Endothelial cell of umbilical vein (primary cell): ENCODE results near the gene IFITM2. TPM values are rescaled to one million over a fixed set of nuclear protein-coding genes. Genes with fewer than 3 reads are reported as not detected.

ENCODE experiments used
- BruUV-seq: library from RNA; stranded (reverse); fragments of 400-500 nt; replicated peaks from 2 replicates; lab custom pipeline; 2021; lab: Mats Ljungman, UMichigan
- CTCF ChIA-PET: fragments of 300-600, 350-600 bp; sonication (Branson Sonifier 250); formaldehyde crosslinking; loops from one replicate; lab custom pipeline; 2021; ENCODE audit warnings: antibody characterized with exemption, inconsistent platforms; lab: Charles Lee
- POLR2A ChIA-PET: fragments of 300-600, 350-600 bp; sonication (Branson Sonifier 250); formaldehyde crosslinking; loops from one replicate; lab custom pipeline; 2021; ENCODE audit warnings: antibody characterized with exemption, inconsistent platforms; lab: Charles Lee
- DNase-seq: peaks from one replicate; pipeline ENCODE4 v3.0.0-alpha.2; 2011; ENCODE audit warnings: low read depth, low spot score
- FAIRE-seq: peaks from 2 replicates; lab custom pipeline; 2011; peaks lifted over from hg19 to GRCh38; lab: Jason Lieb, UNC
- H2AFZ ChIP-seq: 2 replicates; pipeline ENCODE4 v1.6.0; 2012; ENCODE audit warnings: low read depth, low read length, control low read depth, inconsistent platforms
- H3K27ac ChIP-seq: 2 replicates; pipeline ENCODE4 v1.5.1; 2011; ENCODE audit warnings: low read depth, mild to moderate bottlenecking, control low read depth, low read length, moderate library complexity; ENCODE audit not compliant: insufficient read depth
- H3K27me3 ChIP-seq, 2 experiments: 2 replicates each; pipeline versions ENCODE4 v1.6.0 to v1.6.1; 2011; ENCODE audit warnings: low read length in 2 of 2, mixed read lengths in 1 of 2; ENCODE audit not compliant: control insufficient read depth in 2 of 2, insufficient read depth in 2 of 2
- H3K36me3 ChIP-seq, 2 experiments: 2 replicates in 1 of 2; 3 replicates in 1 of 2; pipeline ENCODE4 v1.5.1; 2011; ENCODE audit warnings: low read length in 2 of 2, mild to moderate bottlenecking in 1 of 2, moderate library complexity in 1 of 2; ENCODE audit not compliant: control insufficient read depth in 2 of 2, insufficient read depth in 2 of 2; ENCODE audit errors: extremely low read depth in 1 of 2
- H3K4me1 ChIP-seq: 3 replicates; pipeline ENCODE4 v1.5.1; 2011; ENCODE audit warnings: mild to moderate bottlenecking, low read length; ENCODE audit not compliant: control insufficient read depth, insufficient read depth; ENCODE audit errors: extremely low read depth
- H3K4me2 ChIP-seq: 2 replicates; pipeline ENCODE4 v1.6.1; 2011; ENCODE audit warnings: low read length, control low read depth, mixed read lengths; ENCODE audit not compliant: insufficient read depth
- H3K4me3 ChIP-seq, 3 experiments: fragments of 200-600 bp in 1 of 3; sonication (generic), shearing (Covaris generic) in 1 of 3; replicated peaks in 1 of 3; 2 replicates each; pipeline ENCODE4 v1.5.1; 2011 to 2016; ENCODE audit warnings: control low read depth in 3 of 3, low read length in 3 of 3, mild to moderate bottlenecking in 2 of 3, inconsistent platforms in 1 of 3, low read depth in 1 of 3, moderate library complexity in 1 of 3; ENCODE audit not compliant: insufficient read depth in 1 of 3
- H3K79me2 ChIP-seq: 2 replicates; pipeline ENCODE4 v1.6.0; 2012; ENCODE audit warnings: low read length, inconsistent platforms; ENCODE audit not compliant: control insufficient read depth, insufficient read depth
- H3K9ac ChIP-seq: replicated peaks from 2 replicates; pipeline ENCODE3; 2011; ENCODE audit warnings: low read length, control low read depth; ENCODE audit not compliant: insufficient read depth; ENCODE audit errors: extremely low read depth
- H3K9me1 ChIP-seq: replicated peaks from 3 replicates; pipeline ENCODE4 v1.6.0; 2011; ENCODE audit warnings: mild to moderate bottlenecking, low read length; ENCODE audit not compliant: control insufficient read depth, insufficient read depth; ENCODE audit errors: extremely low read depth
- H3K9me3 ChIP-seq: replicated peaks from 2 replicates; pipeline ENCODE4 v1.5.1; 2012; ENCODE audit warnings: low read length, inconsistent platforms; ENCODE audit not compliant: control insufficient read depth, insufficient read depth
- H4K20me1 ChIP-seq: replicated peaks from 2 replicates; pipeline ENCODE3; 2011; ENCODE audit warnings: mild to moderate bottlenecking, low read length; ENCODE audit not compliant: control insufficient read depth, insufficient read depth; ENCODE audit errors: extremely low read depth
- CTCF ChIP-seq, 2 donors: IDR thresholded peaks; 1 replicate in 1 of 2; 2 replicates in 1 of 2; pipeline ENCODE4 v1.5.1; 2011; ENCODE audit warnings: low read length in 2 of 2, mild to moderate bottlenecking in 2 of 2, moderate library complexity in 2 of 2, control low read depth in 1 of 2, inconsistent platforms in 1 of 2, low read depth in 1 of 2; ENCODE audit not compliant: insufficient read depth in 1 of 2; ENCODE audit errors: extremely low read depth in 1 of 2
- EZH2 ChIP-seq: IDR thresholded peaks from 2 replicates; pipeline ENCODE4 v1.6.1; 2012; ENCODE audit warnings: borderline replicate concordance, low read depth, mild to moderate bottlenecking, moderate library complexity, low read length, inconsistent platforms; ENCODE audit not compliant: severe bottlenecking
- FOS ChIP-seq: IDR thresholded peaks from 2 replicates; pipeline ENCODE4 v1.6.1; 2011; ENCODE audit warnings: mild to moderate bottlenecking, low read length, moderate library complexity, borderline replicate concordance; ENCODE audit not compliant: insufficient read depth
- GATA2 ChIP-seq: IDR thresholded peaks from 2 replicates; pipeline ENCODE4 v1.7.0; 2011; ENCODE audit warnings: low read depth, mild to moderate bottlenecking, moderate library complexity, mixed read lengths, low read length; ENCODE audit not compliant: insufficient read length, insufficient read depth
- JUN ChIP-seq: IDR thresholded peaks from 2 replicates; pipeline ENCODE4 v1.6.1; 2011; ENCODE audit warnings: borderline replicate concordance, low read depth; ENCODE audit not compliant: insufficient read length, insufficient read depth
- MYC ChIP-seq: IDR thresholded peaks from one replicate; pipeline ENCODE4 v1.6.1; 2011; ENCODE audit warnings: mild to moderate bottlenecking, low read depth, low read length
- POLR2A ChIP-seq: IDR thresholded peaks from 2 replicates; pipeline ENCODE4 v1.6.1; 2012; ENCODE audit warnings: low read depth, mild to moderate bottlenecking, control low read depth, low read length
- POLR2AphosphoS5 ChIP-seq: IDR thresholded peaks from 2 replicates; pipeline ENCODE4 v1.6.1; 2012; ENCODE audit warnings: low read depth, mild to moderate bottlenecking, control low read depth, low read length, moderate library complexity; ENCODE audit not compliant: insufficient read depth
- dilution Hi-C: fragments of 300-500 bp; cut with MboI; formaldehyde crosslinking; loops from one replicate; pipeline ENCODE4 v1.15.0; 2019; ENCODE audit warnings: low sequenced_read_pairs; ENCODE audit not compliant: extremely low pct_ligation_motif_present
- intact Hi-C: fragments of 100-400 bp; cut with micrococcal nuclease; formaldehyde crosslinking; loops from one replicate; pipeline ENCODE4 v1.10.0; 2022
- polyA plus RNA-seq, 4 experiments: library from polyadenylated mRNA; depleted of rRNA in 3 of 4; stranded (reverse) in 3 of 4; unstranded in 1 of 4; fragments of >200 nt; gene quantifications; 2 replicates each; pipeline versions ENCODE4 v1.2.1 to v1.2.3, GENCODE V29; 2011 to 2012; ENCODE audit warnings: missing spikeins in 1 of 4
- total RNA-seq: library from RNA; stranded (reverse); gene quantifications from 2 replicates; pipeline ENCODE4 v1.2.3, GENCODE V29; 2021
- TF ChIP-seq, protein P1 (sequence below): IDR thresholded peaks from 2 replicates; pipeline ENCODE4 v1.6.1; 2011; ENCODE audit not compliant: insufficient read depth, insufficient read length

IFITM2 gene
- total and polyA plus RNA-seq, 2 donors (not counting 3 experiments of a cell fraction or from before 2014, with no cell fraction given) = 219 to 1,135 TPM

DNA sequence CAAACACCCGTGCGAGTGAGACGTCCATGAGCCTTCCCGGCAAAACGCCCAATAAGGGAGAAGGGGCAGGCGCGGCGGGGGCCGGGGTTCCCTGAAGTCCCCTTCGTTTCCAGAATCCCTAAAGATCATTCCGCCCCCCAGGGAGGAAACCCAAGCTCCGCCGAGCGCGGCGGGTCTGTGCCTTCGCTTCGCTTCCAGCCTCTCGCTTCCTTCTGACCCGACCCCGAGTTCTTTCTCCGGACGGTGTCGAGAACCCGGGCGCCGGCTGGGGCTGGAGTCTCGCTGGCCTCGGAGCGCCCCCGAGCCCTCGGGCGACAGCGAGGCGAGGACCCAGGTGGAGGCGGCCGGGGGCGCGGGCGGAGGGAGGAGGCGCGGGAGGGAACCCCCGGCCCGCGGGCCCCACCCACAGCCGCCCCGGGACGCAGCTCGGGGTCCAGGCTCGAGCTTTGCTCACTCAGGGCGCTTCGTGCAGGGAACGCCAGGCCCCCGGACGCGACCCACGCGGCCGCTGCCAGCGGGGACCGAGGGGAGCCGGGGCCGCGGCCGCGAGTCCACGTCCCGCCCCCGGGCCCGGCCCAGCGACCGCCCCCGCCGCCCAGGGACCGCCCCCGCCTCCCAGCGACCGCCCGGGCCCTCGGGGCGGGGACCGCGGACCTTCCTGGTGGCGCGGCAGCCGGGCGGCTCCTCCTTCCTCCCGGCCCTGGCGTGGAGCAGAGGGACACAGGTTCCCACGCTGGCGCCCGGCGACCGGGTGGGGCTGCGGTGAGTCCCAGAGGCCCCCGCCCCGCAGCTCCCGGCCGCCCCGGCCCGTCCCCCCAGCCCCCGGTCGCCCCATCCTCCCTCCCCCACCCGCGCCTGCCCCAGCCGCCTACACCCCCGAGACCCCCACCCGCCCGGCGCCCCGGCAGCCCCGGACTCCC, 18.9 kb upstream of the IFITM2 start, which contains the start of gene PGGHG:
TSS of gene PGGHG (plus strand) at position 649 of the 920 bp plus-strand sequence. CDS start 691 bp downstream, outside the sequence.
- intact Hi-C loops = no loop called here

More for the DNA sequence above, 18.9 kb upstream of the IFITM2 start, which contains the start of gene PGGHG:
- DNase-seq (no peak), FAIRE-seq (no peak)
- TF ChIP-seq EZH2 (no peak), GATA2 (no peak), POLR2AphosphoS5 (peak; percentile 45), POLR2A (peak; percentile 24), MYC (no peak), CTCF (IDR thresholded peaks at IDR 0.05; ENCODE audit: extremely low read depth in 1 of 2, insufficient read depth in 1 of 2, low read depth in 1 of 2, low read length in 2 of 2) (no peak), FOS (no peak), JUN (no peak)
- TF ChIP-seq, protein P1, sequence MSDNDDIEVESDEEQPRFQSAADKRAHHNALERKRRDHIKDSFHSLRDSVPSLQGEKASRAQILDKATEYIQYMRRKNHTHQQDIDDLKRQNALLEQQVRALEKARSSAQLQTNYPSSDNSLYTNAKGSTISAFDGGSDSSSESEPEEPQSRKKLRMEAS = no peak
- Histone ChIP-seq H3K4me2 (peak within 1 kb of the TSS; percentile 11), H3K9me1 (no peaks in the 10 kb centered on the region), H3K27ac (no peak within 1 kb of the TSS), H2AFZ (peak within 1 kb of the TSS; percentile 83), H3K4me1 (peaks cover 3% of the 10 kb centered on the region), H3K36me3 (peaks cover 0 to 5% of the 10 kb centered on the region in 2 experiments), H3K9ac (no peak within 1 kb of the TSS), H3K79me2 (no peaks in the 10 kb centered on the region), H3K9me3 (no peaks in the 10 kb centered on the region), H3K27me3 (peaks cover 8% of the 10 kb centered on the region in 2 experiments), H4K20me1 (no peaks in the 10 kb centered on the region), H3K4me3 (peak within 1 kb of the TSS; percentile 4 to 58 (median 7))
- ChIA-PET POLR2A (no interaction called here), CTCF (interaction anchor here (1.5 to 2.2 kb wide), 2 partner anchors 17 to 38 kb away, joined by 3 to 11 read pairs; no protein-coding TSS in a partner anchor)
- BruUV-seq = no TSS peak
- dilution Hi-C loops = no loop called here
